HepG2 (cell line): ENCODE results near the gene WASHC4.

Experiments used
- NR3C1 ChIP-seq: sonication (generic); formaldehyde crosslinking; IDR thresholded peaks from 2 replicates; pipeline ENCODE4 v1.4.0; 2020; ENCODE audit warnings: missing genetic modification reagents
- POLR2A ChIP-seq, 2 experiments: IDR thresholded peaks; 2 replicates each; pipeline ENCODE4 v1.6.1; 2011; ENCODE audit warnings: low read depth in 2 of 2, low read length in 2 of 2, mild to moderate bottlenecking in 1 of 2, moderate library complexity in 1 of 2; ENCODE audit not compliant: insufficient read depth in 1 of 2
- TF ChIP-seq, protein P1 (sequence below): sonication (generic); formaldehyde crosslinking; IDR thresholded peaks from 2 replicates; pipeline ENCODE4 v1.4.0; 2020; ENCODE audit warnings: mild to moderate bottlenecking, missing genetic modification reagents
- TF ChIP-seq, protein P2 (sequence below): sonication (generic); formaldehyde crosslinking; IDR thresholded peaks from 2 replicates; pipeline ENCODE4 v1.4.0; 2020; ENCODE audit warnings: missing genetic modification reagents, borderline replicate concordance

DNA sequence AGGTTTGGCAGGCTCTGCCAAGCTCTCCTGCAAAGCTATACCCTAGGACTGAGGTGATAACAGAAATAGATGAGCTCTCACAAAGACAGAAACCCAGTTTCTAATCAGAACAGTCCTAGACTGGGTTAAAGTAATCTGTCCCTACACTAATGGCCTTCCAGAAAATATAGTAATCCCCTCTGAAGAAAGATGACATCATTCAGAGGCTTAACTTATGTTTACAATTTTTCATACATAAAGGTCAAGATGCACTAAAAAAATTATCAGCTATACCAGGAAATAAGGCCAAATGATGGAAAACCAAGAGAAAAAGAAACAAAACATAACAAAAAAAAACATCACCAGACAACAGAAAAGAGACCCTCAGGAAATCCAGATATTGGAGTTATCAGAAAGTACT, 4.9 kb upstream of the WASHC4 start:
- TF ChIP-seq, protein P1, sequence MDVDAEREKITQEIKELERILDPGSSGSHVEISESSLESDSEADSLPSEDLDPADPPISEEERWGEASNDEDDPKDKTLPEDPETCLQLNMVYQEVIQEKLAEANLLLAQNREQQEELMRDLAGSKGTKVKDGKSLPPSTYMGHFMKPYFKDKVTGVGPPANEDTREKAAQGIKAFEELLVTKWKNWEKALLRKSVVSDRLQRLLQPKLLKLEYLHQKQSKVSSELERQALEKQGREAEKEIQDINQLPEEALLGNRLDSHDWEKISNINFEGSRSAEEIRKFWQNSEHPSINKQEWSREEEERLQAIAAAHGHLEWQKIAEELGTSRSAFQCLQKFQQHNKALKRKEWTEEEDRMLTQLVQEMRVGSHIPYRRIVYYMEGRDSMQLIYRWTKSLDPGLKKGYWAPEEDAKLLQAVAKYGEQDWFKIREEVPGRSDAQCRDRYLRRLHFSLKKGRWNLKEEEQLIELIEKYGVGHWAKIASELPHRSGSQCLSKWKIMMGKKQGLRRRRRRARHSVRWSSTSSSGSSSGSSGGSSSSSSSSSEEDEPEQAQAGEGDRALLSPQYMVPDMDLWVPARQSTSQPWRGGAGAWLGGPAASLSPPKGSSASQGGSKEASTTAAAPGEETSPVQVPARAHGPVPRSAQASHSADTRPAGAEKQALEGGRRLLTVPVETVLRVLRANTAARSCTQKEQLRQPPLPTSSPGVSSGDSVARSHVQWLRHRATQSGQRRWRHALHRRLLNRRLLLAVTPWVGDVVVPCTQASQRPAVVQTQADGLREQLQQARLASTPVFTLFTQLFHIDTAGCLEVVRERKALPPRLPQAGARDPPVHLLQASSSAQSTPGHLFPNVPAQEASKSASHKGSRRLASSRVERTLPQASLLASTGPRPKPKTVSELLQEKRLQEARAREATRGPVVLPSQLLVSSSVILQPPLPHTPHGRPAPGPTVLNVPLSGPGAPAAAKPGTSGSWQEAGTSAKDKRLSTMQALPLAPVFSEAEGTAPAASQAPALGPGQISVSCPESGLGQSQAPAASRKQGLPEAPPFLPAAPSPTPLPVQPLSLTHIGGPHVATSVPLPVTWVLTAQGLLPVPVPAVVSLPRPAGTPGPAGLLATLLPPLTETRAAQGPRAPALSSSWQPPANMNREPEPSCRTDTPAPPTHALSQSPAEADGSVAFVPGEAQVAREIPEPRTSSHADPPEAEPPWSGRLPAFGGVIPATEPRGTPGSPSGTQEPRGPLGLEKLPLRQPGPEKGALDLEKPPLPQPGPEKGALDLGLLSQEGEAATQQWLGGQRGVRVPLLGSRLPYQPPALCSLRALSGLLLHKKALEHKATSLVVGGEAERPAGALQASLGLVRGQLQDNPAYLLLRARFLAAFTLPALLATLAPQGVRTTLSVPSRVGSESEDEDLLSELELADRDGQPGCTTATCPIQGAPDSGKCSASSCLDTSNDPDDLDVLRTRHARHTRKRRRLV (CRISPR knock-in tag): no peak
- TF ChIP-seq NR3C1 (no peak), POLR2A (IDR thresholded peaks at IDR 0.05; ENCODE audit: insufficient read depth in 1 of 2, low read depth in 2 of 2, low read length in 2 of 2) (no peak)
- TF ChIP-seq, protein P2, sequence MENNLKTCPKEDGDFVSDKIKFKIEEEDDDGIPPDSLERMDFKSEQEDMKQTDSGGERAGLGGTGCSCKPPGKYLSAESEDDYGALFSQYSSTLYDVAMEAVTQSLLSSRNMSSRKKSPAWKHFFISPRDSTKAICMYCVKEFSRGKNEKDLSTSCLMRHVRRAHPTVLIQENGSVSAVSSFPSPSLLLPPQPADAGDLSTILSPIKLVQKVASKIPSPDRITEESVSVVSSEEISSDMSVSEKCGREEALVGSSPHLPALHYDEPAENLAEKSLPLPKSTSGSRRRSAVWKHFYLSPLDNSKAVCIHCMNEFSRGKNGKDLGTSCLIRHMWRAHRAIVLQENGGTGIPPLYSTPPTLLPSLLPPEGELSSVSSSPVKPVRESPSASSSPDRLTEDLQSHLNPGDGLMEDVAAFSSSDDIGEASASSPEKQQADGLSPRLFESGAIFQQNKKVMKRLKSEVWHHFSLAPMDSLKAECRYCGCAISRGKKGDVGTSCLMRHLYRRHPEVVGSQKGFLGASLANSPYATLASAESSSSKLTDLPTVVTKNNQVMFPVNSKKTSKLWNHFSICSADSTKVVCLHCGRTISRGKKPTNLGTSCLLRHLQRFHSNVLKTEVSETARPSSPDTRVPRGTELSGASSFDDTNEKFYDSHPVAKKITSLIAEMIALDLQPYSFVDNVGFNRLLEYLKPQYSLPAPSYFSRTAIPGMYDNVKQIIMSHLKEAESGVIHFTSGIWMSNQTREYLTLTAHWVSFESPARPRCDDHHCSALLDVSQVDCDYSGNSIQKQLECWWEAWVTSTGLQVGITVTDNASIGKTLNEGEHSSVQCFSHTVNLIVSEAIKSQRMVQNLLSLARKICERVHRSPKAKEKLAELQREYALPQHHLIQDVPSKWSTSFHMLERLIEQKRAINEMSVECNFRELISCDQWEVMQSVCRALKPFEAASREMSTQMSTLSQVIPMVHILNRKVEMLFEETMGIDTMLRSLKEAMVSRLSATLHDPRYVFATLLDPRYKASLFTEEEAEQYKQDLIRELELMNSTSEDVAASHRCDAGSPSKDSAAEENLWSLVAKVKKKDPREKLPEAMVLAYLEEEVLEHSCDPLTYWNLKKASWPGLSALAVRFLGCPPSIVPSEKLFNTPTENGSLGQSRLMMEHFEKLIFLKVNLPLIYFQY: no peak
